ENCODE data around the gene MAP4K2. TPM values are rescaled to one million over a fixed set of nuclear protein-coding genes. Genes with fewer than 3 reads are reported as not detected.

The MAP4K2 gene
- total and polyA plus RNA-seq, 2 of the 13 experiments (the other 11 are each of a cell fraction or from before 2014, with no cell fraction given) = 8.3 to 17.6 TPM

GRCh38 chr11:64743591-64744543 is 59.1 kb downstream of the MAP4K2 start, which contains the start of gene RASGRP2:
Gene RASGRP2, minus strand, starts transcription at chr11:64744142. Its CDS starts 1,276 bp downstream, at chr11:64742866.
- BruUV-seq (replicated peaks) = no TSS peak
- H3K27me3 ChIP-seq (ENCODE audit: control insufficient read depth in 1 of 2, insufficient read depth in 2 of 2, low read length in 2 of 2) = peaks cover 14 to 79% of the 10 kb centered on the region in 2 experiments
- H2AFZ ChIP-seq (ENCODE audit: low read length) = no peak within 1 kb of the TSS
- no peak for TF ChIP-seq SOX5 (CRISPR knock-in tag; IDR thresholded peaks at IDR 0.05; ENCODE audit: borderline replicate concordance)
- TF ChIP-seq ZNF646 (CRISPR knock-in tag; IDR thresholded peaks at IDR 0.05) = no peak
- TF ChIP-seq RFX1 (IDR thresholded peaks at IDR 0.05) = no peak
- TF ChIP-seq KDM1A (CRISPR knock-in tag; IDR thresholded peaks at IDR 0.05) = 0 out of 2 replicates have a peak, but pooled peaks have one; percentile 50
- no peak for TF ChIP-seq ATF7-NPFF (CRISPR knock-in tag; IDR thresholded peaks at IDR 0.05; ENCODE audit: low read depth)
- TF ChIP-seq MAX (IDR thresholded peaks at IDR 0.05) = peak; percentile 14; the same call in 1 of the 2 replicates
- no peak for TF ChIP-seq SOX13 (IDR thresholded peaks at IDR 0.05)
- no peak for TF ChIP-seq SOX13 (CRISPR knock-in tag; conservative IDR thresholded peaks at IDR 0.05 in 1 of 2, IDR thresholded peaks at IDR 0.05 in 1 of 2)
- TF ChIP-seq CENPT (CRISPR knock-in tag; IDR thresholded peaks at IDR 0.05; ENCODE audit: low read depth) = no peak
- no peak for TF ChIP-seq ZNF136 (CRISPR knock-in tag; IDR thresholded peaks at IDR 0.05; ENCODE audit: low read depth)
- TF ChIP-seq HDAC6 (IDR thresholded peaks at IDR 0.05; ENCODE audit: low read depth, low read length) = no peak
- TF ChIP-seq CBFB (CRISPR knock-in tag; IDR thresholded peaks at IDR 0.05) = no peak
- no peak for TF ChIP-seq ZNF605 (CRISPR knock-in tag; IDR thresholded peaks at IDR 0.05)
- no peak for TF ChIP-seq ZNF557 (CRISPR knock-in tag; IDR thresholded peaks at IDR 0.05)

More at GRCh38 chr11:64743591-64744543, 59.1 kb downstream of the MAP4K2 start, which contains the start of gene RASGRP2:
- Histone ChIP-seq H3K4me3 (replicated peaks in 1 of 3; ENCODE audit: insufficient read depth in 1 of 3, low read depth in 2 of 3, low read length in 3 of 3) (peak within 1 kb of the TSS; percentile 40 to 74 (median 59)), H3K27ac (ENCODE audit: extremely low read length, insufficient read depth, low read length) (no peak within 1 kb of the TSS), H3K9me3 (ENCODE audit: low read length) (no peaks in the 10 kb centered on the region), H3K4me2 (ENCODE audit: low read depth, low read length) (peak within 1 kb of the TSS; percentile 82), H3K9ac (ENCODE audit: insufficient read depth, low read depth, low read length) (no peak within 1 kb of the TSS), H4K20me1 (ENCODE audit: insufficient read depth, low read length) (0 out of 2 replicates have a peak, but pooled peaks cover 3% of the 10 kb centered on the region), H3K4me1 (ENCODE audit: insufficient read depth, low read length) (peaks cover 36% of the 10 kb centered on the region), H3K36me3 (replicated peaks in 1 of 2; ENCODE audit: control insufficient read depth in 1 of 2, insufficient read depth in 2 of 2, low read length in 2 of 2) (no peaks in the 10 kb centered on the region), H3K79me2 (ENCODE audit: insufficient read depth, low read length) (no peaks in the 10 kb centered on the region)
- intact Hi-C loops (cut with micrococcal nuclease; ENCODE audit: unreplicated experiment) = no loop called here
- FAIRE-seq (no peak), DNase-seq (ENCODE audit: low spot score) (peak; percentile 28), ATAC-seq (peak; percentile 59)
- CTCF ChIA-PET (ENCODE audit: low intra/inter-chr PET ratio, low total read pairs) = interaction anchor here (2.8 kb wide), 1 partner anchor 55 kb away, joined by 23 read pairs; no protein-coding TSS in a partner anchor
- WGBS (ENCODE audit: low lambda C conversion rate) = 27% methylated on average over 11 of the region's 57 CpGs
- in situ Hi-C loops (cut with HindIII; ENCODE audit: extremely low pct_ligation_motif_present, low pct_unique_long_range_greater_than_20kb) = no loop called here
- POLR2A ChIA-PET = interaction anchor here (0.6 kb wide), 1 partner anchor 956 kb away, joined by 4 read pairs; no protein-coding TSS in a partner anchor
